ENCODE results near the gene ACOXL.
A peak's percentile ranks its signal among the peaks of the same experiment; 100 is the strongest.

ACOXL gene

GRCh38 chr2:110718990-110719389 lies 13.4 kb upstream of the ACOXL start:
- no peak for DNase-seq

- DNase-seq: no peak
Observed at GRCh38 chr2:110720547-110720946, 11.8 kb upstream of the ACOXL start.

DNA sequence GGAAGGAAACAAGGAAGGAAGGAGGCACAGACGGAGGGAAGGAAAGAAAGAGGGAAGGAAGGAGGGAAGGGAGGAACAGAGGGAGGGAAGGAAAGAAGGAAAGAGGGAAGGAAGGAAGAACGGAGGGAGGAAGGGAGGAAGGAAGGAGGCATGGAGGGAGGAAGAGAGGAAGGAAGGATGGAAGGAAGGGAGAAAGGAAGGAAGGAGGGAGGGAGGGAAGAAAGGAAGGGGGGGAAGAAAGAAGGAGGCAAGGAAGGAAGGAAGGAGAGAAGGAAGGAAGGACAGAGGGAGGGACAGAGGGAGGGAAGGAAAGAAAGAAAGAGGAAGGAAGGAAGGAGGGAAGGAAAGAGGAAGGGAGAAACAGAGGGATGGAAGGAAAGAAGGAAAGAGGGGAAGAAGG lies 7.6 kb upstream of the ACOXL start:
- no peak for DNase-seq

GRCh38 chr2:110725370-110725769 lies 7.0 kb upstream of the ACOXL start:
- no peak for DNase-seq

- no peak for DNase-seq
Observed at GRCh38 chr2:110725859-110726258, 6.5 kb upstream of the ACOXL start.

DNA sequence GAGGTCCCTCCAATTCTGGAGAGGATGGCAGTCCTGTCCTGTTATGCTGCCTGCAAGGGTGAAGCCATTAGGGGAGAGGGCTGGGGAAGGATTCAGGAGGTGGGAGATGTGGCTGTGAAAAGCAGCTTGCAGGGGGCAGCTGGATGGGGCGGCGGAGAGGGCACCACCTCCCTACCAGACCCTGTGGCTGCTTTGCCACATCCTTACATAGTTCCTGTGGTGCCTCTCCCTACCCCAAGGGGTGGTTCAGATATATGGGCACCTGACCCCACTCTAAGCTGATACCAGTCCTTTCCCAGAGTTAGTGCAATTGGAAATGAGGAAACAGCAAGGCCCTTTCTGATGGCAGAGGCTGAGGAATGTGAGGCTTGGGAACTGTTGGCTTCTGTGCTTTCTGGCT lies 6.1 kb upstream of the ACOXL start:
- no peak for DNase-seq

DNA sequence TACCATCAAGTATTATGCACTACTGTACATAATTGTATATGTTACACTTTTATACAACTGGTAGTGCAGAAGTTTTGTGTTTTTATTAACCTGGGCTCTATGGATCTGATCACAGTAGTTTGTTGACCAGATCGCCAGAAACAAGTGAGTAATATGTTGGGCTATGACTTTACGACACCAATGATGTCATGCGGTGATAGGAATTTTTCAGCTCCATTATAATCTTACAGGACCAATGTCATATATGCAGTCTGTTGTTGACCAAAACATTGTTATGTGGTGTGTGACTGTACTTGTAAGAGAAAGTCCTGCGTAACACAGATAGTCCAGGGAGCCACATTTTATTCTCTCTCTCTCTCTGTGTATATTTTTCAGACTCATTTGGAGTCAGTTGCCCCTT lies 4.5 kb upstream of the ACOXL start:
- DNase-seq: no peak

DNA sequence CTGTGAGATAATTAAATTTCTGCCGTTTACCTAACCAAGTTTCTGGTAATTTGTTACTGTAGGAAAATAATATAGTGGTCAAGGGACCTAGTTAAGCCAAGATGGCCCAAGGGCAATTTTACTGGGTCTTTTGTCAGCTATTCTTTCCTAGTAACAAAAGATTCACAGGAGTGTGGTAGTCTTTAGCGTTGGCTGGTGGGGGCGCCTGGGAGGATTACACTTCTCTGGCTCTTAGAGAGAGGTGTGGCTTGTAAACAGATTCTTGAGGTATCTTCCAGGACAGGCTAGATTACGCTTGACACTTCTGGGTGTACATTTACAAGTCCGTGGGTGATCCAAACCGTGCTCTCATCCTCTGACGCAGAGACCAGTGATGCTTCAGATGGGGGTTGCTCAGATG lies 3.3 kb upstream of the ACOXL start:
- no peak for DNase-seq

GRCh38 chr2:110731064-110731463 lies 1.3 kb upstream of the ACOXL start:
- DNase-seq: no peak

GRCh38 chr2:110735366-110735765 lies 3.0 kb downstream of the ACOXL start:
- DNase-seq: no peak

DNA sequence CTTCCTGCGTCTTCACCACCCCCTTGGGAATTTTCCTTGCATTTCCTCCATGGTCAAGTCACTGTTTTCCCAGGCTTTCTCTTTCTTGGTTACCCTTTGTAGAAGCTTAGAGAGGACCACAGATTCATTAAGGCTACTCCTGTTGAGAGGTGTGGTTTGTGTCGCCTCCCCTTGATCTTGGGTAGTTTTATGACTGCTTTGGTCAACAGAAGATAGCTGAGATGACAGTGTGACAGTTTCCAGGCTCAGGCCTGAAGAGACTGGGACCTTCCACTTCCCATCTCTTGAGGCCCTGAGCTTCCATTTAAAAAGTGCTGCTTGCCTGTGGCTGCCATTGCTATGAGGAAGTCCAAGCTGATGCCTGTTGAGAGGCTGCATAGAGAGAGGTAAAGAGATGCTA lies 5.4 kb downstream of the ACOXL start:
- no peak for DNase-seq

DNA sequence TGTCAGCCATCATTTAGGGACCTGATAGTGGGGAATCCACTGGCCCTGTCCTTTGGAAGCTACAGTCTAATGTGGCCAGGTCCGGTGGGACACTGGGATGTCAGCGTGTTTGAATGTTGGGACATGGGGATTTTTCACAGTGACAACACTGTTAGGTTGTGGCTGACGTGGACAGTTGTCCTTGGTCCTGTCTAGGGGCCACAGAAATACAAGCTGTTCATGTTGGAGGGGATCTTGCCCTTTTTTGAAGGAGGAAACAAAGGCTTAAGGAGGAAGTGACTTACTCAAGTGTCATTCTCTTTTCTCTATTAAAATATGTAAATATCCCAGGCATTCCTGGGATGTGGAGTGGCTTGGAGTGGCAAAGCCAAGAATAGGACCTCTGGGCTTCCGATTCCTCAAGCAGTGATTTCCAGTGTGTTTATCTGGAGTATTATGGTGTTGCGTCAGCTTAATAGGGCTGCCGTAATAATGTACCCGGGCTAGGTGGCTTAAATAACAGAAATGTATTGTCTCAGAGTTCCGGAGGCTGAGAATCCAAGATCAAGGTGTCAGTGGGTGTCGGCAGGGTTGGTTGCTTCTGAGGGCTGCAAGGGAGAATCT lies 8.5 kb downstream of the ACOXL start:
- DNase-seq: no peak

DNA sequence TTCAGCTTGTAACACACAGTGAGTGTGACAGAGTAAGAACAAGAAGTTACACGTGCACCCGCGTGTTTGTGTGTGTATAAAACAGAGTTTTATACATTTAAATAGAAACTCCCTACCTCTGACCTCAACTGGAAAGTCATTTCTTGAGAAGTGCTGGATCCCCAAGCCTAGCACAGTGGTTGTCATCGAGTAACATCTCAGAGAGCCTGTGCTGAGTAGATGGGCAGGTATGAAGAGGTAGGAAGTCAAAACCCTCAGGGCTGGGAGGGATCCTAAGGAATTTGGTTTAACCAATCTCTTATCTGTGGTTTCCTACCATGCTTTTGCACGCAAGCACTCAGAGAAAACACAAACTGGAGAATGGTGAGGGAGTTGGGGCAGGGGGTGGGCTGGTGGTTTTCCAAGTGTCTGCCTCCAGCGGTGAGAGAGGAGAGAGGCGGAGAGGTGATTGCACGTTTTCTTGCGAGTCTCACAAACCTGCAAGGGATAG lies 9.2 kb downstream of the ACOXL start:
- DNase-seq: peak; percentile 9

DNA sequence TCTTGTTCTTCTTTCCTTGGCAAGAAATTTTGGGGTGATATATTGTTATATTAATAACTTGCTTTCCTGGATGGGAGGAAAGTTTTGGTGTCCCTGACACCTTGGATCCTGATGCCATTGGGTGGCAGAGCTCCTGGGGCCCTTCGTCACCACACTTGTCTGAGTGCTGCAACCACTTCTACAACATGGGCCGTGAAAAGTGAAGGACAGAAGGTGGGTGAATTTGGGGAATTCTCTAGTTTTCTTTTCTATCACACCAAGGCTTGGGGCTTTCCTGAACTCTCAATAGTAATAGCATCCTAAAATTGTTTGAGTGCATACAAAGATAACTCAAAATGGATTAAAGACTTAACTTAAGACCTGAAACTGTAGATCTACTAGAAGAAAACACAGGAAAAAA lies 10.0 kb downstream of the ACOXL start:
- no peak for DNase-seq

DNA sequence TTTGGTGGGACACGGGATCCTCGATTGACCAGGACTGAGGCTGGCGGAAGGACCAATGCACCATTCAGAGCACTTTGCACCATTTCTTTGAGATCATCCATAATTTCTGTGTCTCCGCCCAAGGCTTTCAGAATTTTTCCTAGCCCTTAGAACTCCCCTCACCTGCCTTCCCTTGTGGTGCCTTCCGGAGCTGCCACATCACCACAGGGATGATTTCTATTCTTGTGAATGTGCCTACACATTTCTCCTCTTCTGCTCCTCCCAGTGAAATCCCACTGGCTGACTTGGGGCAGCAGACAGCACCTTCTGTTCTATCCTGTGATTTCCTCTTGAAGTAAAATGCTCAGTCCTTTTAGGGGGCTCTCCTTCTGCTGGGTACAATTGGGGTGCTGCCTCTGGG lies 11.2 kb downstream of the ACOXL start:
- DNase-seq: no peak

GRCh38 chr2:110744429-110744828 lies 12.1 kb downstream of the ACOXL start:
- no peak for DNase-seq

DNA sequence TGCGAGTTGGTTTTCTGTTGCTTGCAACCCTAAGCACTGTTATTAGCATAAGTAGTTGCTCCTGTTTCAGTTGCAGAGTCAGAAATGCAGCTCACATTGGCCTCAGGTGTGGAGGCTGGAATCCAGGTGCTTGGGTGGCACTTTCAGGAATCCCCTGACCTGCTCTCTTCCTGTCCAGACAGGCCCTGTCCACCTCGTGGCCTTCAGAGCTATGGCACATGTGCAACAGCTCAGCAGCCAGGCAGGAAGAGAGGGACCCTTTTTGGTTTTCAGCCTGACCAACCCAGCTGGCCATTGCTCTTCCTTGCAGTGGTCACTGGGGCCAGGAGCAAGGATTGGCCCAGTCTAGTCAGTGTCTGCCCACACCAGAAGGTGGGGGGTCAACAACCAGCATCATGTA lies 12.7 kb downstream of the ACOXL start:
- no peak for DNase-seq

GRCh38 chr2:110746586-110747521 lies 14.5 kb downstream of the ACOXL start:
- DNase-seq: no peak

DNA sequence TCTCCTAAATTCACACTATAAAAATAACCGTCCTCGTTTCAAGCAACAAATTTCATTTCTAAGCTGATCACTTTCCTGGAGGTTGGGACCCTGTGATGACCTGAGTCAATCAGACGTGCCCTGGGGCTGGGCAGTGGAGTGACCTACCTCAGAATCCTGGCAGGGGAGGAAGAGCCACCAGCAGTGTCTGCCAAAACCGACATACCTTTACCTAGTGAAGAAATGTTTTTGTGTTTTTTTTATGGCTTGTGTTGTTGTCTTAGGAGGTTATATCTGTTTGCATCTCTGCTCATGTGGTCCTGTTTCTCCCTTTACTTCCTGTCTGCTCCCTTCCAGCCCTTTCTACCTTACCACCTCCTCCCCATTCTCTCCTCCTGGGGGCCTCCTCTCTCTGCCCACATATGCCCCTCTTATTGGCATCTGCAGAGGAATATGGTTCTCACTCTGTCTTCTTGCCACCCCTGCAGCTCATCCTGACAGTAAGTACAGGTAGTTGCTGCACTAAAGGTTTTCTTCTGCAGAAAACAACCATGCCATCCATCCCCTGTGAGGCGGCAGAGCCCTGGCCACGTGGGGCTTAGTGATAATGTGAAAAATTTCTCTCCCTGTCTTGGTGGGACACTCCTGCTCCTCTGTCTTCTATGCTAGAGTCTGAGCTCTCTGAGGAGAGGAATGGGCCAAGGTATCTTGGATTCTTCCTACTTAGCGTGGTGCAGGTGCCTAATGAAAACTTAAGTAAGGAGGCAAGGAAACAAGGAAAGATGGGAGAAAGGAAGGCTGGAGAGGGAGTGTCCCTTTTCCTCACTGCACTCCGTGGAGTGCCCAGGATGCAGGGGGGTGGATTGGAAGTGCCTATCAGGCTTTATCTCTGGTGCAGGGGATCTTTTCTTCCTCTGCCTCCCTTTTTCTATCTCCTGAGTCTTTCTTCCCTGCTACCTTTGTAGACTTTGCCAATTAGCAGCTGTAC lies 15.4 kb downstream of the ACOXL start:
- DNase-seq: no peak

- DNase-seq: no peak
Observed at GRCh38 chr2:110748489-110748867, 16.1 kb downstream of the ACOXL start.

- DNase-seq: no peak
Observed at GRCh38 chr2:110751642-110752041, 19.3 kb downstream of the ACOXL start.

DNA sequence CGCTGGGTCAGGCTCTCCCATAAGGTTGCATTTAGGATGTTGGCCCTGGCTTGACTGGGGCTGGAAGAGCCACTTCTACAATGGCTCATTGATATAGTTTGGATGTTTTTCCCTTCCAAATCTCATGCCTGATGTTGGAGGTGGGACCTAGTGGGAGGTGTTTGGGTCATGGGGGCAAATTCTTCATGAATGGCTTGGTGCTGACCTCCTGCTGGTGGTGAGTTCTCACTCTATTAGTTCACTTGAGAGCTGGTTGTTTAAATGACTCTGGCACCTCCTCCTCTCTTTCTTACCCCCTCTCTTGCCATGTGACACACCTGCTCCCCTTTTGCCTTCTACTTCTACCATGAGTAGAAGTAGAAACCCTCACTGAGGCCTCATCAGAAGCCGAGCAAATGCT lies 20.5 kb downstream of the ACOXL start:
- no peak for DNase-seq

- DNase-seq: no peak
Observed at GRCh38 chr2:110755491-110756078, 23.2 kb downstream of the ACOXL start.

Data from fibroblast of skin of scalp (primary cell).